Peyer's patch (tissue), 4 donors: Measurements from ENCODE around the gene PTPN23.

Experiments
- CTCF ChIP-seq, 6 experiments: fragments of 450-650 bp in 4 of 6; fragments of 200-600 bp in 2 of 6; sonication (generic) in 1 of 6; IDR thresholded peaks; one replicate each; pipeline ENCODE4 v1.5.1; 2017 to 2019; ENCODE audit warnings: antibody characterized with exemption in 6 of 6, mild to moderate bottlenecking in 3 of 6, moderate library complexity in 1 of 6
- POLR2A ChIP-seq, 2 donors: fragments of 450-650 bp; IDR thresholded peaks; one replicate each; pipeline ENCODE4 v1.5.1; 2017; ENCODE audit warnings: antibody characterized with exemption in 2 of 2, mild to moderate bottlenecking in 2 of 2, moderate library complexity in 2 of 2

GRCh38 chr3:47425383-47425778 lies 44.6 kb downstream of the PTPN23 start:
- no peak for TF ChIP-seq CTCF (IDR thresholded peaks at IDR 0.05)
- no peak for TF ChIP-seq POLR2A (IDR thresholded peaks at IDR 0.05)
